ENCODE data around the gene RAD50.

DNA sequence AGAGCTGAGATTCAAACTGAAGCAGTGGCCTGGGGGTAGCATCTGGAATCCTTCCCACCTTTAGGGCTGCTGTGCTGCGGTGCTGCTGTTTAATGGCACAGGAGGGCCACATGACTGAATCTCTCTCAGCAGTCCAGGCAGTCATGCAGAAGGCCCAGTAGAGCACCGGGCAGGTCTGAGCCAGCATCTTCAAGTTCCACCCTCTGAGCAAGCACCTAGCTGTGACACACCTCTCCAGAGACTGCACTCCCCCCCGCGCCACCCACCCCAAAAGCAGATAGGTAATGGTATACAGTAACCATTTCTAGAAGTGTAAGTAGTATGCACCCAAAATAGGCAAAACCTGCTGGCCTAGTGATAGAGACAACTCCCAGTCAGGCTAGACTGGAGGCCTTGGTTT, 125.2 kb downstream of the RAD50 start:
- TF ChIP-seq EP300 (IDR thresholded peaks at IDR 0.05; ENCODE audit: borderline replicate concordance in 1 of 2, low read depth in 1 of 2, low read length in 1 of 2) = no peak
- no peak for TF ChIP-seq RFX5 (IDR thresholded peaks at IDR 0.05; ENCODE audit: low read length)
- TF ChIP-seq, protein P1, sequence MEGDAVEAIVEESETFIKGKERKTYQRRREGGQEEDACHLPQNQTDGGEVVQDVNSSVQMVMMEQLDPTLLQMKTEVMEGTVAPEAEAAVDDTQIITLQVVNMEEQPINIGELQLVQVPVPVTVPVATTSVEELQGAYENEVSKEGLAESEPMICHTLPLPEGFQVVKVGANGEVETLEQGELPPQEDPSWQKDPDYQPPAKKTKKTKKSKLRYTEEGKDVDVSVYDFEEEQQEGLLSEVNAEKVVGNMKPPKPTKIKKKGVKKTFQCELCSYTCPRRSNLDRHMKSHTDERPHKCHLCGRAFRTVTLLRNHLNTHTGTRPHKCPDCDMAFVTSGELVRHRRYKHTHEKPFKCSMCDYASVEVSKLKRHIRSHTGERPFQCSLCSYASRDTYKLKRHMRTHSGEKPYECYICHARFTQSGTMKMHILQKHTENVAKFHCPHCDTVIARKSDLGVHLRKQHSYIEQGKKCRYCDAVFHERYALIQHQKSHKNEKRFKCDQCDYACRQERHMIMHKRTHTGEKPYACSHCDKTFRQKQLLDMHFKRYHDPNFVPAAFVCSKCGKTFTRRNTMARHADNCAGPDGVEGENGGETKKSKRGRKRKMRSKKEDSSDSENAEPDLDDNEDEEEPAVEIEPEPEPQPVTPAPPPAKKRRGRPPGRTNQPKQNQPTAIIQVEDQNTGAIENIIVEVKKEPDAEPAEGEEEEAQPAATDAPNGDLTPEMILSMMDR (IDR thresholded peaks at IDR 0.05) = no peak
- TF ChIP-seq YY1 (IDR thresholded peaks at IDR 0.05; ENCODE audit: low read depth) = no peak
- no peak for TF ChIP-seq TCF12 (IDR thresholded peaks at IDR 0.05)
- no peak for TF ChIP-seq GABPA (IDR thresholded peaks at IDR 0.05; ENCODE audit: low read depth)
- no peak for TF ChIP-seq RAD21 (IDR thresholded peaks at IDR 0.05; ENCODE audit: low read length)
- TF ChIP-seq TAF1 (IDR thresholded peaks at IDR 0.05; ENCODE audit: borderline replicate concordance, low read depth, low read length) = no peak
- no peak for TF ChIP-seq GATA2 (CRISPR knock-in tag; IDR thresholded peaks at IDR 0.05)
- TF ChIP-seq SMC3 (IDR thresholded peaks at IDR 0.05; ENCODE audit: low read depth, low read length) = no peak
- TF ChIP-seq CHD2 (IDR thresholded peaks at IDR 0.05; ENCODE audit: low read length, partially characterized antibody) = no peak
- no peak for TF ChIP-seq POLR2AphosphoS5 (IDR thresholded peaks at IDR 0.05; ENCODE audit: low read depth, low read length)
- TF ChIP-seq, protein P2, sequence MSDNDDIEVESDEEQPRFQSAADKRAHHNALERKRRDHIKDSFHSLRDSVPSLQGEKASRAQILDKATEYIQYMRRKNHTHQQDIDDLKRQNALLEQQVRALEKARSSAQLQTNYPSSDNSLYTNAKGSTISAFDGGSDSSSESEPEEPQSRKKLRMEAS (IDR thresholded peaks at IDR 0.05; ENCODE audit: low read depth) = no peak
